Caco-2 (cell line): ENCODE data around the gene ARHGEF2. TPM values are rescaled to one million over a fixed set of nuclear protein-coding genes. Genes with fewer than 3 reads are reported as not detected.
A peak's percentile ranks its signal among the peaks of the same experiment; 100 is the strongest.

Experiments
- BruUV-seq: library from RNA; stranded (reverse); fragments of 400-500 nt; replicated peaks from 2 replicates; lab custom pipeline; 2021; lab: Mats Ljungman, UMichigan
- CTCF ChIA-PET: fragments of 300-600 bp; sonication (Branson Sonifier 250); formaldehyde crosslinking; loops from one replicate; lab custom pipeline; 2022; ENCODE audit warnings: antibody characterized with exemption; lab: Charles Lee
- POLR2A ChIA-PET: fragments of 300-600 bp; sonication (Branson Sonifier 250); formaldehyde crosslinking; loops from one replicate; lab custom pipeline; 2022; ENCODE audit warnings: antibody characterized with exemption; lab: Charles Lee
- DNase-seq, 2 experiments: peaks; one replicate each; pipeline versions ENCODE4 v3.0.0 to v3.0.0-alpha.2; 2020 to 2022
- H3K27me3 ChIP-seq: replicated peaks from 2 replicates; pipeline ENCODE4 v1.6.0; 2011; ENCODE audit warnings: low read length; ENCODE audit not compliant: control insufficient read depth, insufficient read depth
- H3K36me3 ChIP-seq: 2 replicates; pipeline ENCODE4 v1.5.1; 2011; ENCODE audit warnings: low read length; ENCODE audit not compliant: control insufficient read depth, insufficient read depth
- H3K4me1 ChIP-seq: fragments of 250-450 bp; sonication (Bioruptor Pico); 2 replicates; pipeline ENCODE4 v1.5.1; 2020; ENCODE audit warnings: mild to moderate bottlenecking
- H3K4me3 ChIP-seq: 2 replicates; pipeline ENCODE4 v1.5.1; 2011; ENCODE audit warnings: low read depth, mild to moderate bottlenecking, control low read depth, low read length
- H3K9me3 ChIP-seq: fragments of 250-450 bp; sonication (Bioruptor Pico); 2 replicates; pipeline ENCODE4 v1.5.1; 2020; ENCODE audit warnings: mild to moderate bottlenecking, moderate library complexity
- H3K27ac Mint-ChIP-seq: one replicate; pipeline ENCODE4 v1.8.0; 2022; ENCODE audit warnings: mixed read lengths; ENCODE audit not compliant: unreplicated experiment
- H3K27me3 Mint-ChIP-seq: one replicate; pipeline ENCODE4 v1.8.0; 2022; ENCODE audit warnings: mixed read lengths; ENCODE audit not compliant: insufficient read depth, unreplicated experiment
- H3K36me3 Mint-ChIP-seq: one replicate; pipeline ENCODE4 v1.8.0; 2022; ENCODE audit warnings: mild to moderate bottlenecking, mixed read lengths; ENCODE audit not compliant: insufficient read depth, unreplicated experiment
- H3K4me1 Mint-ChIP-seq: one replicate; pipeline ENCODE4 v1.8.0; 2022; ENCODE audit warnings: low read depth, mixed read lengths; ENCODE audit not compliant: unreplicated experiment
- H3K4me3 Mint-ChIP-seq: one replicate; pipeline ENCODE4 v1.8.0; 2022; ENCODE audit warnings: mild to moderate bottlenecking, moderate library complexity, mixed read lengths; ENCODE audit not compliant: unreplicated experiment
- H3K9me3 Mint-ChIP-seq: one replicate; pipeline ENCODE4 v1.8.0; 2022; ENCODE audit warnings: mixed read lengths; ENCODE audit not compliant: unreplicated experiment
- intact Hi-C: fragments of 100-400 bp; cut with micrococcal nuclease; formaldehyde crosslinking; loops from one replicate; pipeline ENCODE4 v1.10.0; 2022; ENCODE audit not compliant: unreplicated experiment
- total RNA-seq: library from RNA; stranded (reverse); gene quantifications from 2 replicates; pipeline ENCODE4 v1.2.3, GENCODE V29; 2022
- TF ChIP-seq, protein P1 (sequence below), 2 experiments: fragments of 200-600 bp in 1 of 2; IDR thresholded peaks; 1 replicate in 1 of 2; 2 replicates in 1 of 2; pipeline versions ENCODE4 v1.5.1 to v1.8.0; 2011 to 2022; ENCODE audit warnings: antibody characterized with exemption in 1 of 2, control low read depth in 1 of 2, inconsistent platforms in 1 of 2, low read depth in 1 of 2, low read length in 1 of 2, mild to moderate bottlenecking in 1 of 2, moderate library complexity in 1 of 2; ENCODE audit not compliant: insufficient read depth in 1 of 2, severe bottlenecking in 1 of 2, unreplicated experiment in 1 of 2

Gene ARHGEF2
- total RNA-seq, 1 experiment from 2014 or later: 60.3 TPM

DNA sequence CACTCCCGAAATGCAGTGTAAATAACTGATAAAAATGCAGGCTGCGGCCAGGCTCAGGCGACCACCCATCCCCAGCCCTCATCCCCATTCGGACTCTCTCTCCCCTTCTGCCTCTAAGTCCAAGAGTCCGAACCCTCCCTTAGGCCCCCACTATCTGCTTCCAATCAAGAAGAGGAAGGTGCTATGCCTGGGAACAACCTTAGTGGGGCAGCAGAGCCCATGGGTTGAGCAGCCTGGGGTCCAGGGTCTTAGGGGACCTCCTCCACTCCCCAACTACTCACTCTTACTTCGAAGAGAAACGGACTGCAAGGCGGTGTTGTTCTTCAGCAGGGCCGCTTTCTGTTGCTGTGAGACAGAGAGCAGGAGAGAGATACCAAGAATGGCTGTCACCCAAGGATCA lies 12.2 kb downstream of the ARHGEF2 start:
- Histone ChIP-seq H3K9me3 (no peaks in the 10 kb centered on the region), H3K4me1 (no peaks in the 10 kb centered on the region), H3K27me3 (no peaks in the 10 kb centered on the region), H3K36me3 (peaks cover 5% of the 10 kb centered on the region), H3K4me3 (no peak overlapping the region)
- H3K9me3 Mint-ChIP-seq: no peaks in the 10 kb centered on the region
- H3K36me3 Mint-ChIP-seq: peaks cover 53% of the 10 kb centered on the region
- no peak overlapping the region for H3K4me3 Mint-ChIP-seq
- no peaks in the 10 kb centered on the region for H3K27me3 Mint-ChIP-seq
- intact Hi-C loops: loop anchor here (1.0 kb wide), 1 partner anchor 23 kb away; no protein-coding TSS in a partner anchor
- BruUV-seq: no TSS peak
- no peaks in the 10 kb centered on the region for H3K4me1 Mint-ChIP-seq
- H3K27ac Mint-ChIP-seq: no peak overlapping the region
- TF ChIP-seq, protein P1, sequence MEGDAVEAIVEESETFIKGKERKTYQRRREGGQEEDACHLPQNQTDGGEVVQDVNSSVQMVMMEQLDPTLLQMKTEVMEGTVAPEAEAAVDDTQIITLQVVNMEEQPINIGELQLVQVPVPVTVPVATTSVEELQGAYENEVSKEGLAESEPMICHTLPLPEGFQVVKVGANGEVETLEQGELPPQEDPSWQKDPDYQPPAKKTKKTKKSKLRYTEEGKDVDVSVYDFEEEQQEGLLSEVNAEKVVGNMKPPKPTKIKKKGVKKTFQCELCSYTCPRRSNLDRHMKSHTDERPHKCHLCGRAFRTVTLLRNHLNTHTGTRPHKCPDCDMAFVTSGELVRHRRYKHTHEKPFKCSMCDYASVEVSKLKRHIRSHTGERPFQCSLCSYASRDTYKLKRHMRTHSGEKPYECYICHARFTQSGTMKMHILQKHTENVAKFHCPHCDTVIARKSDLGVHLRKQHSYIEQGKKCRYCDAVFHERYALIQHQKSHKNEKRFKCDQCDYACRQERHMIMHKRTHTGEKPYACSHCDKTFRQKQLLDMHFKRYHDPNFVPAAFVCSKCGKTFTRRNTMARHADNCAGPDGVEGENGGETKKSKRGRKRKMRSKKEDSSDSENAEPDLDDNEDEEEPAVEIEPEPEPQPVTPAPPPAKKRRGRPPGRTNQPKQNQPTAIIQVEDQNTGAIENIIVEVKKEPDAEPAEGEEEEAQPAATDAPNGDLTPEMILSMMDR (IDR thresholded peaks at IDR 0.05; ENCODE audit: insufficient read depth in 1 of 2, low read depth in 1 of 2, low read length in 1 of 2, severe bottlenecking in 1 of 2, unreplicated experiment in 1 of 2): peak in 1 of 2 experiments; percentile 2
- ChIA-PET CTCF (interaction anchor here (1.0 to 1.4 kb wide), 3 partner anchors 18 to 28 kb away, joined by 3 to 4 read pairs (median 3); no protein-coding TSS in a partner anchor), POLR2A (no interaction called here)
- no peak for DNase-seq

DNA sequence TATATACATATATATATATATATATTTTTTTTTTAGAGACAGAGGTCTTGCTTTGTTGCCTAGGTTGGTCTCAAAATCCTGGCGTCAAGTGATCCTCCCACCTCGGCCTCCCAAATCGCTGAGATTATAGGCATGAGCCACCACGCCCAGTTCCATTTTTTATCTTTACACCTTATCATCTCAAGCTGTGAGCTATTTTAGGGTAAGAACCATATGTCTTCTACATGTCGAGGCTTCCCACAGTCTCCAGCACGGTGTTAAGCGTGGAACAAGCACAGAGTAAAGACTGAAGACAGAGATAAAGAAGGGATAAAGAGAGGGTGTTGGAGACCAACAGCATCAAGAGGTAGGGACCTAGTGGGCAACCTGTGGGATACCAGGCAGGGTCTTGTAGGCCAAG lies 14.2 kb downstream of the ARHGEF2 start:
- Mint-ChIP-seq H3K27me3 (no peaks in the 10 kb centered on the region), H3K27ac (no peak overlapping the region), H3K36me3 (peaks cover 65% of the 10 kb centered on the region), H3K9me3 (no peaks in the 10 kb centered on the region), H3K4me3 (no peak overlapping the region), H3K4me1 (no peaks in the 10 kb centered on the region)
- no peak for DNase-seq
- Histone ChIP-seq H3K4me3 (no peak overlapping the region), H3K4me1 (no peaks in the 10 kb centered on the region), H3K36me3 (peaks cover 7% of the 10 kb centered on the region), H3K9me3 (no peaks in the 10 kb centered on the region), H3K27me3 (no peaks in the 10 kb centered on the region)
- ChIA-PET POLR2A (no interaction called here), CTCF (no interaction called here)
- TF ChIP-seq, protein P1 (IDR thresholded peaks at IDR 0.05; ENCODE audit: insufficient read depth in 1 of 2, low read depth in 1 of 2, low read length in 1 of 2, severe bottlenecking in 1 of 2, unreplicated experiment in 1 of 2): no peak
- intact Hi-C loops: no loop called here
- BruUV-seq: no TSS peak

GRCh38 chr1:155962599-155963211 lies 15.6 kb downstream of the ARHGEF2 start:
- H3K36me3 Mint-ChIP-seq: peaks cover 68% of the 10 kb centered on the region
- H3K4me3 ChIP-seq: no peak overlapping the region

More at GRCh38 chr1:155962599-155963211, 15.6 kb downstream of the ARHGEF2 start:
- H3K4me1 ChIP-seq: no peaks in the 10 kb centered on the region
- ChIA-PET POLR2A (no interaction called here), CTCF (no interaction called here)
- no peaks in the 10 kb centered on the region for H3K27me3 ChIP-seq
- TF ChIP-seq, protein P1 (IDR thresholded peaks at IDR 0.05; ENCODE audit: insufficient read depth in 1 of 2, low read depth in 1 of 2, low read length in 1 of 2, severe bottlenecking in 1 of 2, unreplicated experiment in 1 of 2): no peak
- Mint-ChIP-seq H3K9me3 (no peaks in the 10 kb centered on the region), H3K27me3 (no peaks in the 10 kb centered on the region), H3K27ac (no peak overlapping the region), H3K4me3 (no peak overlapping the region), H3K4me1 (no peaks in the 10 kb centered on the region)
- H3K36me3 ChIP-seq: peaks cover 7% of the 10 kb centered on the region
- intact Hi-C loops: no loop called here
- no peaks in the 10 kb centered on the region for H3K9me3 ChIP-seq
- no peak for DNase-seq
- BruUV-seq: no TSS peak
